ENCODE results near the gene SLPI. TPM values are rescaled to one million over a fixed set of nuclear protein-coding genes. Genes with fewer than 3 reads are reported as not detected.

SLPI gene
- total and polyA plus RNA-seq, 2 of the 13 experiments (the other 11 are each of a cell fraction or from before 2014, with no cell fraction given), result 0.13 TPM; not detected in 1

DNA sequence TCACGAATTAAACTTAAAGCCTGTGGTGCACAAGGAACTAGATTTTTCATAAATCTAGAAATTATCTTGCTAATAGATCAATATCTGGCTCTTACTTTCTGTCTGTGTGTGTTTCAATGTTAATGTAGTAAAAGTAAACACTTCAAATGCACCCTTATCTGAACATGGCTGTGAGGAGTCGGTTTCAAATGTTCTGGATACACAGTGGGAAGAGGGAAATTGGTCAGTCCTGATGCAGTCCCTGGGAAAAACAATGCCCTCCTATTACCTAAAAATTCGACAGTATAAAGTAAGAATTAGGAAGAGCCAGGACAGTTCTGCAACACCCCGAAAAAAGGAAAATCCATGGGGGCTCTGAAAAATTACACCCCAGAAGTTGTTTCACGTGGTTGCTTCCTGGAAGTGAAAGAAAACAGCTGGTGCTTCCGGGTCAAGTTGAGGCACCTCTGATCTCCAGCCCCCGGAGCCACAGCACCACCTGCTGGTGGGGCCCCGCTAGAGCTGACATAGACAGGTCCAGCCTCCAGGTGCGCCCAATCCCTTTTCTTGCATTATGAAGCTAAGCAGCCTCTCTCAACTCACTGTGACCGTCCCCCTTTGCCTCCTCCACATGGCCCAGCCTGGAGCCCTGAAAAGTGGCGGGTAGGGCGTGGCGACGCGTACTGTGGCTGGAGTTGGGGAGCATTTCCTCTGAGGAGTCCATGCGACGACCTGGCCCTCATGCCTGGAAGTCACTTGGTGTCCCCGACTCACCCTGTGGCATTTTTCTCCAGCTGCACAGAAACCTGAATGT, 24.9 kb downstream of the SLPI start (continued):
- TF ChIP-seq ZNF280B (CRISPR knock-in tag; IDR thresholded peaks at IDR 0.05; ENCODE audit: borderline replicate concordance), result no peak
- no peak for TF ChIP-seq HDAC2 (CRISPR knock-in tag; IDR thresholded peaks at IDR 0.05)
- no peak for TF ChIP-seq HMG20A (CRISPR knock-in tag; IDR thresholded peaks at IDR 0.05; ENCODE audit: borderline replicate concordance)
- no peak for TF ChIP-seq ZNF670 (CRISPR knock-in tag; IDR thresholded peaks at IDR 0.05; ENCODE audit: borderline replicate concordance)
- no peak for TF ChIP-seq MIER2 (CRISPR knock-in tag; IDR thresholded peaks at IDR 0.05)
- TF ChIP-seq ZNF280D (CRISPR knock-in tag; IDR thresholded peaks at IDR 0.05), result 0 out of 2 replicates have a peak, but pooled peaks have one; percentile 37
- TF ChIP-seq, protein P1, sequence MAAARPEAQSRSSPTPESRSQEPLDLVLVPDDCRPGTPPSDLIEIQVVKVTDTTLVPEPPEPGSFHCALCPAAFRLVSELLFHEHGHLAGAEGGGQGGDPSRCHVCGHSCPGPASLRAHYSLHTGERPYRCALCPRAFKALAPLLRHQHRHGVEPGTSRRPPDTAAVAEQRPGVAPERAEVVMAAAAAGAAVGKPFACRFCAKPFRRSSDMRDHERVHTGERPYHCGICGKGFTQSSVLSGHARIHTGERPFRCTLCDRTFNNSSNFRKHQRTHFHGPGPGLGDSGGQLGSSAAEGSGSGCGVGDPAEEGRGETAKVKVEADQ (CRISPR knock-in tag; IDR thresholded peaks at IDR 0.05; ENCODE audit: borderline replicate concordance), result no peak
- no peak for TF ChIP-seq GATAD1 (CRISPR knock-in tag; IDR thresholded peaks at IDR 0.05)
- TF ChIP-seq IKZF5 (CRISPR knock-in tag; IDR thresholded peaks at IDR 0.05), result no peak
- no peak for TF ChIP-seq PHF8 (CRISPR knock-in tag; IDR thresholded peaks at IDR 0.05)
- no peak for TF ChIP-seq ZNF616 (CRISPR knock-in tag; IDR thresholded peaks at IDR 0.05; ENCODE audit: low read depth)
- TF ChIP-seq MLX (CRISPR knock-in tag; IDR thresholded peaks at IDR 0.05), result no peak
- TF ChIP-seq ZNF556 (CRISPR knock-in tag; IDR thresholded peaks at IDR 0.05; ENCODE audit: borderline replicate concordance), result no peak
- no peak for TF ChIP-seq EED (CRISPR knock-in tag; IDR thresholded peaks at IDR 0.05)
- no peak for TF ChIP-seq PCBP2 (optimal IDR thresholded peaks at IDR 0.05; ENCODE audit: low read depth, low read length, poor library complexity, severe bottlenecking)
- TF ChIP-seq, protein P2, sequence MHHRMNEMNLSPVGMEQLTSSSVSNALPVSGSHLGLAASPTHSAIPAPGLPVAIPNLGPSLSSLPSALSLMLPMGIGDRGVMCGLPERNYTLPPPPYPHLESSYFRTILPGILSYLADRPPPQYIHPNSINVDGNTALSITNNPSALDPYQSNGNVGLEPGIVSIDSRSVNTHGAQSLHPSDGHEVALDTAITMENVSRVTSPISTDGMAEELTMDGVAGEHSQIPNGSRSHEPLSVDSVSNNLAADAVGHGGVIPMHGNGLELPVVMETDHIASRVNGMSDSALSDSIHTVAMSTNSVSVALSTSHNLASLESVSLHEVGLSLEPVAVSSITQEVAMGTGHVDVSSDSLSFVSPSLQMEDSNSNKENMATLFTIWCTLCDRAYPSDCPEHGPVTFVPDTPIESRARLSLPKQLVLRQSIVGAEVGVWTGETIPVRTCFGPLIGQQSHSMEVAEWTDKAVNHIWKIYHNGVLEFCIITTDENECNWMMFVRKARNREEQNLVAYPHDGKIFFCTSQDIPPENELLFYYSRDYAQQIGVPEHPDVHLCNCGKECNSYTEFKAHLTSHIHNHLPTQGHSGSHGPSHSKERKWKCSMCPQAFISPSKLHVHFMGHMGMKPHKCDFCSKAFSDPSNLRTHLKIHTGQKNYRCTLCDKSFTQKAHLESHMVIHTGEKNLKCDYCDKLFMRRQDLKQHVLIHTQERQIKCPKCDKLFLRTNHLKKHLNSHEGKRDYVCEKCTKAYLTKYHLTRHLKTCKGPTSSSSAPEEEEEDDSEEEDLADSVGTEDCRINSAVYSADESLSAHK (CRISPR knock-in tag; IDR thresholded peaks at IDR 0.05; ENCODE audit: borderline replicate concordance), result no peak
- TF ChIP-seq ZNF343 (CRISPR knock-in tag; IDR thresholded peaks at IDR 0.05), result no peak
- peak; percentile 53; the same call in 1 of the 2 replicates for TF ChIP-seq NFKB2 (CRISPR knock-in tag; IDR thresholded peaks at IDR 0.05; ENCODE audit: borderline replicate concordance)
